ENCODE results near the gene ZNF384. TPM values are rescaled to one million over a fixed set of nuclear protein-coding genes. Genes with fewer than 3 reads are reported as not detected.

ZNF384 gene
- total and polyA plus RNA-seq, 2 experiments from 2014 or later: 33.8 to 35.8 TPM

DNA sequence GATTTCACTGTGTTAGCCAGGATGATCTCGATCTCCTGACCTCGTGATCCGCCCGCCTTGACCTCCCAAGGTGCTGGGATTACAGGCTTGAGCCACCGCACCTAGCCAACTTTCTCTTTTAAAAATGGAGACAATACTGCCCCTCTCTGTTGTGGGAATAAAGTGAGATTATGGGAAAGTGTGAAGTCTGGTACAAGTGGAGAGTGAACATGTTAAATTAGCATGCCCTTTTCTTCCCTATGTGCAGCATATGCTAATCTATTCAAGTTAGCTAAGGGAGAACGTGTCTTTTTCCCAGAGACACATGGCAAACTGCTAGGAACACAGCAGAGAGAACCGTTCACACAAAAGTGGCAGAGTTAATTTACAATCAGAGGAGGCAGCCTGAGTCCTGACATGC lies 36.2 kb upstream of the ZNF384 start:
- H4K20me1 ChIP-seq (ENCODE audit: insufficient read depth, poor library complexity, severe bottlenecking): no peaks in the 10 kb centered on the region
- no peaks in the 10 kb centered on the region for H3K9me2 ChIP-seq (replicated peaks; ENCODE audit: insufficient read depth)
- no peak overlapping the region for H3K4me2 ChIP-seq
- no peak for DNase-seq (ENCODE audit: low spot score)
- peaks cover 8% of the 10 kb centered on the region for H3K4me1 ChIP-seq (ENCODE audit: insufficient read depth)
- no peaks in the 10 kb centered on the region for H3K9me3 ChIP-seq (ENCODE audit: low read depth)
- TF ChIP-seq EZH2phosphoT487 (IDR thresholded peaks at IDR 0.05; ENCODE audit: low read depth, severe bottlenecking, unreplicated experiment) (no peak), EZH2 (IDR thresholded peaks at IDR 0.05; ENCODE audit: borderline replicate concordance) (no peak)
- TF ChIP-seq, protein P1, sequence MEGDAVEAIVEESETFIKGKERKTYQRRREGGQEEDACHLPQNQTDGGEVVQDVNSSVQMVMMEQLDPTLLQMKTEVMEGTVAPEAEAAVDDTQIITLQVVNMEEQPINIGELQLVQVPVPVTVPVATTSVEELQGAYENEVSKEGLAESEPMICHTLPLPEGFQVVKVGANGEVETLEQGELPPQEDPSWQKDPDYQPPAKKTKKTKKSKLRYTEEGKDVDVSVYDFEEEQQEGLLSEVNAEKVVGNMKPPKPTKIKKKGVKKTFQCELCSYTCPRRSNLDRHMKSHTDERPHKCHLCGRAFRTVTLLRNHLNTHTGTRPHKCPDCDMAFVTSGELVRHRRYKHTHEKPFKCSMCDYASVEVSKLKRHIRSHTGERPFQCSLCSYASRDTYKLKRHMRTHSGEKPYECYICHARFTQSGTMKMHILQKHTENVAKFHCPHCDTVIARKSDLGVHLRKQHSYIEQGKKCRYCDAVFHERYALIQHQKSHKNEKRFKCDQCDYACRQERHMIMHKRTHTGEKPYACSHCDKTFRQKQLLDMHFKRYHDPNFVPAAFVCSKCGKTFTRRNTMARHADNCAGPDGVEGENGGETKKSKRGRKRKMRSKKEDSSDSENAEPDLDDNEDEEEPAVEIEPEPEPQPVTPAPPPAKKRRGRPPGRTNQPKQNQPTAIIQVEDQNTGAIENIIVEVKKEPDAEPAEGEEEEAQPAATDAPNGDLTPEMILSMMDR (IDR thresholded peaks at IDR 0.05; ENCODE audit: poor library complexity): no peak
- WGBS (ENCODE audit: low lambda C conversion rate, missing lambda C conversion rate): 95% methylated on average over 7 of the region's 7 CpGs
- H3K36me3 ChIP-seq (replicated peaks; ENCODE audit: insufficient read depth, low read depth): no peaks in the 10 kb centered on the region
- no peak overlapping the region for H3K27ac ChIP-seq
- no peaks in the 10 kb centered on the region for H3K27me3 ChIP-seq
- H2AFZ ChIP-seq: no peak overlapping the region
- H3K4me3 ChIP-seq: no peak overlapping the region
- peaks cover 12% of the 10 kb centered on the region for H3K79me2 ChIP-seq

DNA sequence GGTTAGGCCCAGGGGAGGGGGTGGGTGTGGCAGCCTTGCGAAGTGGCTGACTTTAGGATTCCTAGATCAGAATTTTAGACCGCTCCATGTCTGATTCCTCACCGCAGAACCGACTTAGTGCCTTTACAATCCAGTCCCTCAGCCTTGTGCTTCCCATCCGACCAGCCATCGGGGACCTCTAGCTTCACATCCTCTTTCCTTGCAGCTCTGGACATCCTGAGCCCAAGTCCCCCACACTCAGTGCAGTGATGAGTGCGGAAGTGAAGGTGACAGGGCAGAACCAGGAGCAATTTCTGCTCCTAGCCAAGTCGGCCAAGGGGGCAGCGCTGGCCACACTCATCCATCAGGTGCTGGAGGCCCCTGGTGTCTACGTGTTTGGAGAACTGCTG lies 35.2 kb upstream of the ZNF384 start:
- H4K20me1 ChIP-seq (ENCODE audit: insufficient read depth, poor library complexity, severe bottlenecking): no peaks in the 10 kb centered on the region
- peak overlapping the region; percentile 42 for H2AFZ ChIP-seq
- peak overlapping the region; percentile 1 for H3K4me3 ChIP-seq
- peaks cover 8% of the 10 kb centered on the region for H3K4me1 ChIP-seq (ENCODE audit: insufficient read depth)
- peak; percentile 24 for DNase-seq (ENCODE audit: low spot score)
- peaks cover 12% of the 10 kb centered on the region for H3K79me2 ChIP-seq
- no peaks in the 10 kb centered on the region for H3K9me2 ChIP-seq (replicated peaks; ENCODE audit: insufficient read depth)
- H3K4me2 ChIP-seq: peak overlapping the region; percentile 89
- H3K36me3 ChIP-seq (replicated peaks; ENCODE audit: insufficient read depth, low read depth): no peaks in the 10 kb centered on the region
- no peaks in the 10 kb centered on the region for H3K27me3 ChIP-seq
- WGBS (ENCODE audit: low lambda C conversion rate, missing lambda C conversion rate): 25% methylated on average over 9 of the region's 10 CpGs
- H3K9me3 ChIP-seq (ENCODE audit: low read depth): no peaks in the 10 kb centered on the region
- H3K27ac ChIP-seq: peak overlapping the region; percentile 76
- TF ChIP-seq, protein P1 (IDR thresholded peaks at IDR 0.05; ENCODE audit: poor library complexity): no peak
- TF ChIP-seq EZH2phosphoT487 (IDR thresholded peaks at IDR 0.05; ENCODE audit: low read depth, severe bottlenecking, unreplicated experiment): no peak
- TF ChIP-seq EZH2 (IDR thresholded peaks at IDR 0.05; ENCODE audit: borderline replicate concordance): no peak

DNA sequence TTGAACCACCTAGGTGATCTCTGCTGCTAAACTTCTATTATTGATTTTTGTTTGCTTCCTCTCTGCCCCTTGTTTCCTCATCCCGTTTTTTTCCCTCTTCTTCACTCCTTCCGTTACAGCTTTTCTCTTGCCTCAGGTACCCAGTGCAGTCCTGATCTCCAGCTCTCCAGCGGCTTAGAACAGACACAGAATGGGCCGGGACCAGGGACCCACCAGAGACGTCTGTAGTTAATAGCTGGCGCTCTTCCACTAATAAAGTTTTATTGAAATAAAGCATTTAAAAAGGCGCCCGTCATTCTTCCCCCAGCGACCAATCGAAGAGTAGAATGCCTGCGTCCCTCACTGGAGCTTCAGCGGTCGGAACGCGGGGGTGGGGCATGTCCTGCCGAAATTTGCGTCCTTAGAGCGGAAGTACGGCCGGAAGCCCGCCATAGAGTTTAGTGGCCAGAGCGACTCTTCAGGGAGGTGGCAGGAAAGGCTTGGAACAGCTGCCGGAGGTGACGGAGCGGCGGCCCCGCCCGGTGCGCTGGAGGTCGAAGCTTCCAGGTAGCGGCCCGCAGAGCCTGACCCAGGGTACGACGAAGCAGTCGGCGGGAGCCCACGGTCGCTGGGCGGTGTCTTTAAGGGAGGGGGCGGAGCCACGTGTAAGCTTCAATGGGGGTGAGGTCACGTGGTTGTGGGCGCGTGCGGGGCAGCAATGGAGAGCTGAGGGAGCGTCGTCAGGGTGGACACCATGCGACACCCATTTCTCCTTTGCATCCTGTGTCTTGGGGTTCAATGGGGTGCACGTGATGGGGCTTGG lies 34.6 kb upstream of the ZNF384 start, which contains the start of gene COPS7A:
COPS7A (plus strand) TSS at position 440 of the 802 bp plus-strand sequence. CDS start 611 bp downstream, outside the sequence.
- WGBS (ENCODE audit: low lambda C conversion rate, missing lambda C conversion rate): 1% methylated on average over 49 of the region's 49 CpGs
- Histone ChIP-seq H3K79me2 (peaks cover 12% of the 10 kb centered on the region), H3K27me3 (no peaks in the 10 kb centered on the region)

More for the DNA sequence above, 34.6 kb upstream of the ZNF384 start, which contains the start of gene COPS7A:
- Histone ChIP-seq H2AFZ (peak within 1 kb of the TSS; percentile 75), H3K4me2 (peak within 1 kb of the TSS; percentile 89), H3K36me3 (replicated peaks; ENCODE audit: insufficient read depth, low read depth) (no peaks in the 10 kb centered on the region), H3K4me1 (ENCODE audit: insufficient read depth) (peaks cover 8% of the 10 kb centered on the region), H3K27ac (peak within 1 kb of the TSS; percentile 76), H4K20me1 (ENCODE audit: insufficient read depth, poor library complexity, severe bottlenecking) (no peaks in the 10 kb centered on the region), H3K4me3 (peak within 1 kb of the TSS; percentile 23), H3K9me2 (replicated peaks; ENCODE audit: insufficient read depth) (no peaks in the 10 kb centered on the region), H3K9me3 (ENCODE audit: low read depth) (no peaks in the 10 kb centered on the region)
- DNase-seq (ENCODE audit: low spot score): peak; percentile 98
- TF ChIP-seq, protein P1 (IDR thresholded peaks at IDR 0.05; ENCODE audit: poor library complexity): no peak
- TF ChIP-seq EZH2phosphoT487 (IDR thresholded peaks at IDR 0.05; ENCODE audit: low read depth, severe bottlenecking, unreplicated experiment) (no peak), EZH2 (IDR thresholded peaks at IDR 0.05; ENCODE audit: borderline replicate concordance) (no peak)
